ENCODE measurements around the gene NDUFA13. TPM values are rescaled to one million over a fixed set of nuclear protein-coding genes. Genes with fewer than 3 reads are reported as not detected.

The NDUFA13 gene
- total RNA-seq, 4 donors from 2014 or later, result 21.1 to 100 (median 76.0) TPM

DNA sequence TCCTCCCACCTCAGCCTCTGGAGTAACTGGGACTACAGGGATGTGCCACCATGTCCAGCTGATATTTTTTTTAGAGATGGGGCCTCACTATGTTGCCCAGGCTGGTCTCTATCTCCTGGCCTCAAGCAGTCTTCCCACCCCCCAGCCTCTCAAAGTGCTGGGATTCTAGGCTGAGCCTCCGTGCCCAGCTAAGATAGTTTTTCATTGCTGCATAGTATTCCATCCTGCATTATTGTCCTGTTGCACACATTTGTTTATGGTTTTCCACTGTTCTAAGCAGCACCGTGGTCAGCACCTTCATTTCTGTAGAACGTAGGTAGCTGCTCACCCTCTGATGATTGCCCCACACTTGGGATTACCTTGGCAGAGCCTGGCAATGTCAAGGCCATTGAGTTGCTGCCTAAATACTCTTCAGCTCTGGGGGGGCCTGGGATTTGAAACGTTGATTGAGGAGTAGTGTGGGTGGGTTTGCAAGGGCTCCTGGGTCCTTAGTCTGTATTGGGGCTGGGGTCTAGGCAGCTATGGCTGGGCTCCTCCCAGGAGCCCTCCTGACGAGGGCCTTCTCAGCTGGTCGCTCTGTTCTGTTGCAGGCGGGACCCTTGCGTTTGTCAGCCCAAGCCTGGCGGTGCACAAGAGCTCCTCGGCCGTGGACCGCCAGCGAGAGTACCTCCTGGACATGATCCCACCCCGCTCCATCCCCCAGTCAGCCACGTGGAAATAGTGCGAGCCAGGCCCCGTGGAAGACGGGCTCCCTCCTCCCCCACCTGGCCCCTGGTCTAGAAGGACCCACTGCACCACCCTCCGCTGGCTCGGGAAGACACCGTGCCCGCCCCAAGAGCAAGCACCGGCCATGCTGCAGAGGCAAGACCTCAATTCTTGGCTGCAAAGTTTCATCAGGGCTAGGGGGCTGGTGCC is 11.0 kb upstream of the NDUFA13 start:
- TF ChIP-seq, protein P1, sequence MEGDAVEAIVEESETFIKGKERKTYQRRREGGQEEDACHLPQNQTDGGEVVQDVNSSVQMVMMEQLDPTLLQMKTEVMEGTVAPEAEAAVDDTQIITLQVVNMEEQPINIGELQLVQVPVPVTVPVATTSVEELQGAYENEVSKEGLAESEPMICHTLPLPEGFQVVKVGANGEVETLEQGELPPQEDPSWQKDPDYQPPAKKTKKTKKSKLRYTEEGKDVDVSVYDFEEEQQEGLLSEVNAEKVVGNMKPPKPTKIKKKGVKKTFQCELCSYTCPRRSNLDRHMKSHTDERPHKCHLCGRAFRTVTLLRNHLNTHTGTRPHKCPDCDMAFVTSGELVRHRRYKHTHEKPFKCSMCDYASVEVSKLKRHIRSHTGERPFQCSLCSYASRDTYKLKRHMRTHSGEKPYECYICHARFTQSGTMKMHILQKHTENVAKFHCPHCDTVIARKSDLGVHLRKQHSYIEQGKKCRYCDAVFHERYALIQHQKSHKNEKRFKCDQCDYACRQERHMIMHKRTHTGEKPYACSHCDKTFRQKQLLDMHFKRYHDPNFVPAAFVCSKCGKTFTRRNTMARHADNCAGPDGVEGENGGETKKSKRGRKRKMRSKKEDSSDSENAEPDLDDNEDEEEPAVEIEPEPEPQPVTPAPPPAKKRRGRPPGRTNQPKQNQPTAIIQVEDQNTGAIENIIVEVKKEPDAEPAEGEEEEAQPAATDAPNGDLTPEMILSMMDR (IDR thresholded peaks at IDR 0.05), result no peak
- TF ChIP-seq EP300 (IDR thresholded peaks at IDR 0.05; ENCODE audit: low read depth), result no peak
- TF ChIP-seq POLR2A (IDR thresholded peaks at IDR 0.05), result no peak
- TF ChIP-seq POLR2AphosphoS5 (IDR thresholded peaks at IDR 0.05), result no peak
- in situ Hi-C loops (cut with MboI; ENCODE audit: low pct_ligation_motif_present in 1 of 4, low pct_unique_long_range_greater_than_20kb in 1 of 4, low sequenced_read_pairs in 3 of 4), result no loop called here
- H3K27ac ChIP-seq, result no peak overlapping the region
- intact Hi-C loops (cut with DNase I; ENCODE audit: low total_unique reads), result no loop called here
- no peak for DNase-seq
- no peak overlapping the region for H3K4me3 ChIP-seq
- no peaks in the 10 kb centered on the region for H3K27me3 ChIP-seq
- H3K4me1 ChIP-seq, result no peaks in the 10 kb centered on the region
- H3K9me3 ChIP-seq, result no peaks in the 10 kb centered on the region
- peaks cover 0 to 41% (median 17%) of the 10 kb centered on the region in 4 donors for H3K36me3 ChIP-seq
- WGBS, 2 donors (ENCODE audit: low coverage in 1 of 2), result 94 to 95% methylated on average over 3 to 23 of the region's 23 CpGs

DNA sequence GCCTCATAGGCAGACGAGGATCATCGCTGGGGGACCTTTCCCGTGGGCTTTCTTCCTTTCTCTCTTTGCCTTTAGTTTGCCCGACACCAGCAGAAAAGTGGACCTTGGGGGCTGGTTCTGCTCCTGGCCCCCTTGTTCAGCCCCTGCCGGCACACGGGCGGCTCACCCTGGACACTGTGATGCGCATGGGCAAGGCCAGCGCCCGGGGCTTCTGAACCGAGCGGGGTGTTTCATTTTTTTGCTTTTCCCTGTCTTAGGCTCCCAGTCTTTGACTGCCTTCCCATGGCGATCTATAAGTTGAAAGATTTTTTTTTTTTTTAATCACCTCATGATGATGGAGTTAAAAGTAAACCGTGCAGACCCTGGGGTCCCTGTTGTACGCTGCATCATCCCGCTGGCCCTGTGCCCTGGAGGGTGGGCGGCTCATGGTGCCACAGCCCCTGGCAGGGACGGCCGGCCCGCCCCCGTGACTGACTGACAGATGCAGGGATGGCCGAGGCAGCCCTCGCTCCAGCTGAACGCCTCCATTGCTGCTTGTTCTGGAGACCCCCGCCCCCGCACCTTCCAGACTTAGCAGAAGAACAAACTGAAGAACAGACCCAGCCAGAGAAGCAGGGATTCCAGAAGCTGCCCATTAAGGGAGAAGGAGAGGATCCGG is 10.2 kb upstream of the NDUFA13 start:
- intact Hi-C loops (cut with DNase I; ENCODE audit: low total_unique reads) (no loop called here), in situ Hi-C loops (cut with MboI; ENCODE audit: low pct_ligation_motif_present in 1 of 4, low pct_unique_long_range_greater_than_20kb in 1 of 4, low sequenced_read_pairs in 3 of 4) (no loop called here)
- Histone ChIP-seq H3K27me3 (no peaks in the 10 kb centered on the region), H3K36me3 (peaks cover 0 to 35% (median 17%) of the 10 kb centered on the region in 4 donors), H3K27ac (no peak overlapping the region), H3K4me1 (no peaks in the 10 kb centered on the region), H3K9me3 (no peaks in the 10 kb centered on the region), H3K4me3 (no peak overlapping the region)
- TF ChIP-seq EP300 (IDR thresholded peaks at IDR 0.05; ENCODE audit: low read depth) (no peak), POLR2AphosphoS5 (IDR thresholded peaks at IDR 0.05) (no peak), POLR2A (IDR thresholded peaks at IDR 0.05) (no peak)
- TF ChIP-seq, protein P1 (IDR thresholded peaks at IDR 0.05), result no peak
- 91 to 97% methylated on average over 11 to 27 of the region's 27 CpGs for WGBS, 2 donors (ENCODE audit: low coverage in 1 of 2)
- no peak for DNase-seq

DNA sequence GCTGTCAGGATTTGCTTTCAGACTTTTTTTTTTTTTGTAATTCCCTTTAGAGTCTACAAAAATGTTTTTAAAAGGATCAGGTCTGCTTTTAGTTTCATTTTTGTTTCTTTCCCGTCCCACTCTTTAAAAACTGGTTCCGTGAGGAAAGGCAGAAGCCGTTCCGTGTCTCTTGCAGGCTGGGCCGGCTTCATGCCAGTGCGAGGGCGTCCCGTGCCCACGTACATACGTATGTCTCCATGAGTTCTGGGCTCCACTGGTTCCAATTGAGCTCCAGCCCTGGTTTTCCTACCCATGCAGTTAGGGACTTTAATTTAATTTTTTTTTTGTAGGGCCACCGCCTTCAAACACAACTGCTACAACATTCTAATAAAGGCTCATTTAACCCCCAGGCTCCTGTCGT is 9.4 kb upstream of the NDUFA13 start:
- H3K27me3 ChIP-seq, result no peaks in the 10 kb centered on the region
- H3K36me3 ChIP-seq, result peaks cover 0 to 30% (median 14%) of the 10 kb centered on the region in 4 donors
- no peak for DNase-seq
- no peaks in the 10 kb centered on the region for H3K4me1 ChIP-seq
- intact Hi-C loops (cut with DNase I; ENCODE audit: low total_unique reads), result no loop called here
- no peak overlapping the region for H3K27ac ChIP-seq
- TF ChIP-seq POLR2A (IDR thresholded peaks at IDR 0.05) (no peak), EP300 (IDR thresholded peaks at IDR 0.05; ENCODE audit: low read depth) (no peak), POLR2AphosphoS5 (IDR thresholded peaks at IDR 0.05) (no peak)
- TF ChIP-seq, protein P1 (IDR thresholded peaks at IDR 0.05), result no peak
- no peaks in the 10 kb centered on the region for H3K9me3 ChIP-seq
- WGBS, 2 donors (ENCODE audit: low coverage in 1 of 2), result 84 to 92% methylated on average over 10 to 12 of the region's 12 CpGs
- H3K4me3 ChIP-seq, result no peak overlapping the region
- in situ Hi-C loops (cut with MboI; ENCODE audit: low pct_ligation_motif_present in 1 of 4, low pct_unique_long_range_greater_than_20kb in 1 of 4, low sequenced_read_pairs in 3 of 4), result no loop called here

DNA sequence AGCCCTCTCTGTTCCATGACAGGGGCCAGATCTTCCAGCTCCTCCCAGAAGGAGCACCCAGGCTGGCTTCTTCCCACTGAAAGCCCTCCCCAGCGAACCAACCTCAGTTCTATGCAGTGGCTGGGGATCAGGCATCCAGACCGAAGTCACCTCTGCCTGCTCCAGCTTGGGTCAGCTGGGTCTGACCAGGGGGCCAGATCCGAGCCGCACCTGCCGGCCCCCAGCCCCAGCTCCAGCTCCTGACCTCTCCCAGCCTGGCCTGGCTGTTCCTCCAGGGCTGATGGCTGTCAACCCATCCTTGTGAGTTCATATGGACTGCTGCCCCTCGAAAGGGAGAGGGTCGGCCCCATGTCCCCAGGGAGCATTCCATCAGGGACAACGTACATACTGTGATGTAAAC is 8.7 kb upstream of the NDUFA13 start:
- in situ Hi-C loops (cut with MboI; ENCODE audit: low pct_ligation_motif_present in 1 of 4, low pct_unique_long_range_greater_than_20kb in 1 of 4, low sequenced_read_pairs in 3 of 4), result no loop called here
- Histone ChIP-seq H3K4me3 (no peak overlapping the region), H3K4me1 (peaks cover 0 to 3% (median under 1%) of the 10 kb centered on the region in 4 donors), H3K36me3 (peaks cover 0 to 22% (median 10%) of the 10 kb centered on the region in 4 donors), H3K9me3 (no peaks in the 10 kb centered on the region), H3K27ac (no peak overlapping the region), H3K27me3 (no peaks in the 10 kb centered on the region)
- TF ChIP-seq POLR2AphosphoS5 (IDR thresholded peaks at IDR 0.05), result no peak
- TF ChIP-seq, protein P1 (IDR thresholded peaks at IDR 0.05), result no peak
- 86% methylated on average over 8 of the region's 8 CpGs; no CpG with 5 or more reads in 1 of the 2 donors for WGBS, 2 donors (ENCODE audit: low coverage in 1 of 2)
- DNase-seq, result no peak
- intact Hi-C loops (cut with DNase I; ENCODE audit: low total_unique reads), result no loop called here
